H1 (cell line): ENCODE results near the gene PNMA6A. TPM values are rescaled to one million over a fixed set of nuclear protein-coding genes. Genes with fewer than 3 reads are reported as not detected.
"Not testable (repeated sequence)": the region's sequence is repeated elsewhere in the genome, so short reads cannot be mapped to it uniquely, and the experiment has no call there.

ENCODE experiments used
- CTCF ChIA-PET: fragments of 300-600 bp; sonication (Branson Sonifier 250); formaldehyde crosslinking; loops from one replicate; lab custom pipeline; 2021; ENCODE audit not compliant: partially characterized antibody; lab: Charles Lee
- POLR2A ChIA-PET: fragments of 300-600 bp; sonication (Branson Sonifier 250); formaldehyde crosslinking; loops from one replicate; lab custom pipeline; 2021; ENCODE audit warnings: inconsistent platforms; ENCODE audit not compliant: partially characterized antibody; lab: Charles Lee
- DNase-seq, 2 experiments: peaks; one replicate each; pipeline versions ENCODE4 v3.0.0 to v3.0.0-alpha.2; 2010 to 2022; ENCODE audit warnings: low spot score in 2 of 2, low read depth in 1 of 2, mixed read lengths in 1 of 2
- FAIRE-seq: peaks from 2 replicates; lab custom pipeline; 2011; peaks lifted over from hg19 to GRCh38; lab: Jason Lieb, UNC
- H2AFZ ChIP-seq: 2 replicates; pipeline ENCODE4 v1.8.1; 2012; ENCODE audit warnings: low read length, inconsistent platforms
- H2AK5ac ChIP-seq: 2 replicates; pipeline ENCODE4 v1.6.1; 2013; ENCODE audit warnings: low read depth, low read length
- H2BK120ac ChIP-seq: replicated peaks from 2 replicates; pipeline ENCODE3; 2013; ENCODE audit warnings: low read depth, low read length, inconsistent platforms
- H2BK12ac ChIP-seq: 2 replicates; pipeline ENCODE4 v1.6.1; 2013; ENCODE audit warnings: low read depth, low read length
- H2BK15ac ChIP-seq: 2 replicates; pipeline ENCODE4 v1.6.1; 2013; ENCODE audit warnings: low read length
- H2BK20ac ChIP-seq: 2 replicates; pipeline ENCODE4 v1.6.1; 2013; ENCODE audit warnings: low read length
- H2BK5ac ChIP-seq: 2 replicates; pipeline ENCODE4 v1.6.1; 2013; ENCODE audit warnings: low read depth, low read length
- H3K14ac ChIP-seq: 2 replicates; pipeline ENCODE4 v1.6.1; 2013; ENCODE audit warnings: inconsistent platforms; ENCODE audit not compliant: insufficient read length
- H3K18ac ChIP-seq: 2 replicates; pipeline ENCODE4 v1.6.1; 2013; ENCODE audit warnings: low read length; ENCODE audit errors: extremely low read depth
- H3K23ac ChIP-seq: 2 replicates; pipeline ENCODE4 v1.6.1; 2013; ENCODE audit warnings: inconsistent platforms; ENCODE audit not compliant: insufficient read length
- H3K23me2 ChIP-seq: 2 replicates; pipeline ENCODE4 v1.6.1; 2013; ENCODE audit warnings: low read depth, low read length
- H3K27ac ChIP-seq: 2 replicates; pipeline ENCODE4 v1.6.1; 2011; ENCODE audit warnings: low read depth, low read length, inconsistent platforms
- H3K27me3 ChIP-seq, 4 experiments: replicated peaks in 1 of 4; 1 replicate in 1 of 4; 2 replicates in 3 of 4; pipeline versions ENCODE4 v1.6.1 to v1.8.1; 2011 to 2013; ENCODE audit warnings: low read length in 3 of 4, mild to moderate bottlenecking in 3 of 4, inconsistent platforms in 2 of 4, mixed read lengths in 2 of 4, moderate library complexity in 1 of 4; ENCODE audit not compliant: control insufficient read depth in 3 of 4, insufficient read depth in 3 of 4; ENCODE audit errors: extremely low read depth in 1 of 4
- H3K36me3 ChIP-seq, 4 experiments: 2 replicates each; pipeline versions ENCODE4 v1.6.1 to v1.8.1; 2011 to 2013; ENCODE audit warnings: mild to moderate bottlenecking in 4 of 4, low read length in 3 of 4, moderate library complexity in 2 of 4, control low read depth in 1 of 4, inconsistent platforms in 1 of 4; ENCODE audit not compliant: insufficient read depth in 4 of 4, control insufficient read depth in 2 of 4
- H3K4ac ChIP-seq: replicated peaks from 2 replicates; pipeline ENCODE3; 2013; ENCODE audit warnings: low read length, low read depth, mixed read lengths, inconsistent platforms; ENCODE audit not compliant: insufficient read length
- H3K4me1 ChIP-seq, 4 experiments: replicated peaks in 1 of 4; 1 replicate in 1 of 4; 2 replicates in 3 of 4; pipeline versions ENCODE4 v1.6.1 to v1.8.1; 2011 to 2013; ENCODE audit warnings: low read length in 3 of 4, inconsistent platforms in 2 of 4, mixed read lengths in 1 of 4; ENCODE audit not compliant: insufficient read depth in 4 of 4, control insufficient read depth in 3 of 4
- H3K4me2 ChIP-seq, 2 experiments: 2 replicates each; pipeline versions ENCODE4 v1.6.1 to v1.8.1; 2011 to 2013; ENCODE audit warnings: low read depth in 2 of 2, low read length in 2 of 2, control low read depth in 1 of 2, inconsistent platforms in 1 of 2, mild to moderate bottlenecking in 1 of 2; ENCODE audit not compliant: insufficient read depth in 1 of 2
- H3K4me3 ChIP-seq, 4 experiments: fragments of 200-600, 300-600 bp in 1 of 4; sonication (generic), shearing (Covaris generic), sonication (Bioruptor Twin) in 1 of 4; 2 replicates each; pipeline versions ENCODE4 v1.5.1 to v1.8.1; 2011 to 2016; ENCODE audit warnings: low read length in 4 of 4, low read depth in 3 of 4, control low read depth in 2 of 4, inconsistent platforms in 2 of 4, mild to moderate bottlenecking in 2 of 4, mixed read lengths in 1 of 4, moderate library complexity in 1 of 4; ENCODE audit not compliant: insufficient read depth in 2 of 4; ENCODE audit errors: extremely low read depth in 1 of 4
- H3K56ac ChIP-seq: replicated peaks from 2 replicates; pipeline ENCODE3; 2013; ENCODE audit warnings: low read depth, mild to moderate bottlenecking, mixed read lengths, low read length, inconsistent platforms; ENCODE audit not compliant: insufficient read length
- H3K79me1 ChIP-seq: 2 replicates; pipeline ENCODE4 v1.6.1; 2013; ENCODE audit warnings: low read depth, low read length, control low read depth
- H3K79me2 ChIP-seq, 2 experiments: 2 replicates each; pipeline versions ENCODE4 v1.6.1 to v1.8.1; 2012 to 2013; ENCODE audit warnings: low read length in 2 of 2, mild to moderate bottlenecking in 2 of 2, inconsistent platforms in 1 of 2; ENCODE audit not compliant: insufficient read depth in 2 of 2, control insufficient read depth in 1 of 2
- H3K9ac ChIP-seq, 4 experiments: replicated peaks in 1 of 4; 1 replicate in 1 of 4; 2 replicates in 3 of 4; pipeline versions ENCODE4 v1.6.1 to v1.8.1; 2011 to 2013; ENCODE audit warnings: low read depth in 3 of 4, low read length in 3 of 4, control low read depth in 2 of 4, mild to moderate bottlenecking in 2 of 4, moderate library complexity in 2 of 4, inconsistent platforms in 1 of 4; ENCODE audit errors: extremely low read depth in 1 of 4
- H3K9me3 ChIP-seq, 2 experiments: 2 replicates each; pipeline versions ENCODE4 v1.6.1 to v1.8.1; 2012 to 2013; ENCODE audit warnings: mild to moderate bottlenecking in 2 of 2, moderate library complexity in 2 of 2, control low read depth in 1 of 2, inconsistent platforms in 1 of 2, low read depth in 1 of 2, low read length in 1 of 2, mixed read lengths in 1 of 2; ENCODE audit not compliant: insufficient read depth in 2 of 2
- H4K20me1 ChIP-seq, 2 experiments: replicated peaks in 1 of 2; 2 replicates each; pipeline versions ENCODE3 to v1.8.1; 2011 to 2013; ENCODE audit warnings: inconsistent platforms in 2 of 2, low read length in 2 of 2, mild to moderate bottlenecking in 1 of 2; ENCODE audit not compliant: insufficient read depth in 2 of 2, control insufficient read depth in 1 of 2
- H4K5ac ChIP-seq: 2 replicates; pipeline ENCODE4 v1.6.1; 2013; ENCODE audit warnings: low read length, low read depth, mixed read lengths, inconsistent platforms; ENCODE audit not compliant: insufficient read length
- H4K8ac ChIP-seq: 2 replicates; pipeline ENCODE4 v1.8.0; 2013; ENCODE audit warnings: mild to moderate bottlenecking, moderate library complexity, low read length, inconsistent platforms; ENCODE audit not compliant: insufficient read depth; ENCODE audit errors: extremely low read depth
- H4K91ac ChIP-seq: replicated peaks from 2 replicates; pipeline ENCODE3; 2013; ENCODE audit warnings: low read length, mixed read lengths, inconsistent platforms; ENCODE audit not compliant: insufficient read length
- WGBS, 2 experiments: shearing (Covaris generic) in 1 of 2; methylation state at CpG; one replicate each; pipeline versions ENCODE4 v1.1.6 to v1.1.7; 2013 to 2015; ENCODE audit warnings: low lambda C conversion rate in 2 of 2, mixed read lengths in 2 of 2, inconsistent platforms in 1 of 2, low coverage in 1 of 2, missing lambda C conversion rate in 1 of 2; ENCODE audit not compliant: insufficient replicate concordance in 2 of 2, insufficient coverage in 1 of 2, insufficient read length in 1 of 2; ENCODE audit errors: extremely low coverage in 1 of 2, missing lambda C conversion rate in 1 of 2; 5-methylcytosine and 5-hydroxymethylcytosine counted together
- polyA plus RNA-seq, 7 experiments: library from polyadenylated mRNA; depleted of rRNA in 3 of 7; stranded (reverse) in 5 of 7; unstranded in 2 of 7; fragments of >200 nt in 5 of 7; fragments of 200-250 nt in 2 of 7; gene quantifications; 1 replicate in 5 of 7; 2 replicates in 1 of 7; 4 replicates in 1 of 7; pipeline versions ENCODE4 v1.2.1 to v1.2.3, GENCODE V29; 2011 to 2013; ENCODE audit warnings: missing spikeins in 2 of 7, mixed read lengths in 2 of 7
- total RNA-seq: library from RNA; stranded (reverse); fragmentation: NEBNext Ultra II Directional; extraction: Animal tissue kit (Norgen Biotek cat#: 25700); gene quantifications from 2 replicates; pipeline ENCODE4 v1.2.1, GENCODE V29; 2021

The PNMA6A gene
- total and polyA plus RNA-seq, 2 of the 8 experiments (the other 6 are each of a cell fraction or from before 2014, with no cell fraction given) = 2.2 to 5.7 TPM

GRCh38 chrX:153110735-153111134 is 38.5 kb downstream of the PNMA6A start:
- H2AFZ ChIP-seq, POLR2A ChIA-PET, H2AK5ac ChIP-seq, H3K79me2 ChIP-seq, H3K27me3 ChIP-seq, H3K9me3 ChIP-seq, CTCF ChIA-PET, H3K56ac ChIP-seq, H4K5ac ChIP-seq, H2BK20ac ChIP-seq, H3K36me3 ChIP-seq, H3K27ac ChIP-seq, H3K18ac ChIP-seq, H3K4me3 ChIP-seq, H3K4me2 ChIP-seq, H2BK15ac ChIP-seq, H3K79me1 ChIP-seq, H2BK12ac ChIP-seq, H3K4me1 ChIP-seq, H4K20me1 ChIP-seq, H3K9ac ChIP-seq, DNase-seq, H3K23ac ChIP-seq, H2BK120ac ChIP-seq, H3K14ac ChIP-seq, H4K8ac ChIP-seq, H2BK5ac ChIP-seq, H3K4ac ChIP-seq, H4K91ac ChIP-seq, H3K23me2 ChIP-seq: not testable (repeated sequence)
- FAIRE-seq = peak; percentile 36
- WGBS, 2 experiments = no CpG with 5 or more reads among the region's 2 CpGs

- H2BK120ac ChIP-seq, H3K4ac ChIP-seq, H3K36me3 ChIP-seq, H2BK12ac ChIP-seq, H3K18ac ChIP-seq, H3K14ac ChIP-seq, H2AK5ac ChIP-seq, H2BK20ac ChIP-seq, H3K4me3 ChIP-seq, H3K79me2 ChIP-seq, H3K56ac ChIP-seq, H3K79me1 ChIP-seq, H4K5ac ChIP-seq, H3K4me2 ChIP-seq, H4K91ac ChIP-seq, H2BK5ac ChIP-seq, H3K23ac ChIP-seq, H3K9me3 ChIP-seq, POLR2A ChIA-PET, H2BK15ac ChIP-seq, DNase-seq, FAIRE-seq, H2AFZ ChIP-seq, H4K20me1 ChIP-seq, H3K9ac ChIP-seq, H3K27me3 ChIP-seq, H3K27ac ChIP-seq, CTCF ChIA-PET, H3K4me1 ChIP-seq, H3K23me2 ChIP-seq, H4K8ac ChIP-seq: not testable (repeated sequence)
- WGBS, 2 experiments = no CpG with 5 or more reads among the region's 9 CpGs
These were observed 41.6 kb downstream of the PNMA6A start for GRCh38 chrX:153113851-153114250.
